HL-60/S4 (cell line): Measurements from ENCODE around the gene FBXL7.

ENCODE experiments used
- in situ Hi-C: fragments of 300-500 bp; cut with MboI; formaldehyde crosslinking; loops from 2 replicates; pipeline ENCODE4 v1.14.3; 2022; ENCODE audit warnings: low sequenced_read_pairs

FBXL7 gene

DNA sequence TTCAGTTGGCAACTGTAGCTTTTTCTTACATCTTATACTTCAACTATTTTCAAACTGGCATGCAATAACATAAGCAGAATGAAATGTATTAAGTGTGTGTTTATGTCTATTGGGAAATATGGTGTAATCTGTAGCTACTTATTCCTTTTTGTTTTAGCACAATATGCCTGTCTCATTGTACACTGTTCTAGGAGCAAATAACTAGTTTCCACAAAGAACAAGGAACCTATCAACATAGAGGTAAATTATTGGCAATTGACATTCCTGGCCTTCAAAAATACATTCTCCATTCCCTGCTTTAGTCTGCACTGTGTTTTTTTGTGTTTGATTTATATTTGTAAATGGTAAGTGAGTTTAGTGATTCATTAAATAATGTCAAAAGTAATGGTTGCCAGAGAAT lies 75.7 kb downstream of the FBXL7 start:
- in situ Hi-C loops, result no loop called here

DNA sequence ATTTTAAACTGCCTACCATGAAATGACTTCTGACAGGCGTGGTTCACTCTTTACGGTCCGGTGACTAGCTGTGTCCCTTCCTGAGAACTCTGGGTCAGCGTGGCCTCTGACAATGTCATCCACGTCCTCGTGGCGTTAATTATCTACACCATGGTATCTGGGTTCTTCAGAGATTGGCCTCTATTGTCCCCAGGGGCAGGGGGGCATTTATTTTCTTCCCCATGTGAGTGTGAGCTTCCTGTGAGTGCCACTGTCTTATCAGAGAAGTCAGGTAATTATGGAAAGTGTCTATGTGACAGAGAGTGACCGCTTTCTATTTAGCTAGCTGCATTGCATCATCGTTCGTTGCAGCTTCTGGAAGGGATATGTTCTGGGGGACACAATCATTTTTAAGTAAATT lies 77.2 kb downstream of the FBXL7 start:
- in situ Hi-C loops, result no loop called here

DNA sequence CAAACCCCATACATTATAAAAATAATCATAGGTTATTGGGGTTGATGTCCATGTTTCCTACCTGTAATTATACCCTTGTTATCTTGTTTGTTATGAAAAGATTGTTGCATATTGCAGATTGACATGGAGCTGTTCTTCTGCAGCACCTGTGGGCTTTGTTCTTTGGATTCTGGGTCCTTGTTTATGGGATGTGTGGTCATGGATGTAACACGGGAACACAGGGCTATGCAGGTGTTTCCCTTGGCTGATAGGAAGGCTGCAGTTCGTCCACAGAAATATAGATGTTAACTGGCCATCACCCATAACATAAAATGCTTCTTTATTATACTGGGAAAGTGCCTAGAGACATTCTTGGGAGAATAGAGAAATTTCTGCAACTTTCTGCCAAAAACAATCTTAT lies 77.9 kb downstream of the FBXL7 start:
- in situ Hi-C loops, result no loop called here

DNA sequence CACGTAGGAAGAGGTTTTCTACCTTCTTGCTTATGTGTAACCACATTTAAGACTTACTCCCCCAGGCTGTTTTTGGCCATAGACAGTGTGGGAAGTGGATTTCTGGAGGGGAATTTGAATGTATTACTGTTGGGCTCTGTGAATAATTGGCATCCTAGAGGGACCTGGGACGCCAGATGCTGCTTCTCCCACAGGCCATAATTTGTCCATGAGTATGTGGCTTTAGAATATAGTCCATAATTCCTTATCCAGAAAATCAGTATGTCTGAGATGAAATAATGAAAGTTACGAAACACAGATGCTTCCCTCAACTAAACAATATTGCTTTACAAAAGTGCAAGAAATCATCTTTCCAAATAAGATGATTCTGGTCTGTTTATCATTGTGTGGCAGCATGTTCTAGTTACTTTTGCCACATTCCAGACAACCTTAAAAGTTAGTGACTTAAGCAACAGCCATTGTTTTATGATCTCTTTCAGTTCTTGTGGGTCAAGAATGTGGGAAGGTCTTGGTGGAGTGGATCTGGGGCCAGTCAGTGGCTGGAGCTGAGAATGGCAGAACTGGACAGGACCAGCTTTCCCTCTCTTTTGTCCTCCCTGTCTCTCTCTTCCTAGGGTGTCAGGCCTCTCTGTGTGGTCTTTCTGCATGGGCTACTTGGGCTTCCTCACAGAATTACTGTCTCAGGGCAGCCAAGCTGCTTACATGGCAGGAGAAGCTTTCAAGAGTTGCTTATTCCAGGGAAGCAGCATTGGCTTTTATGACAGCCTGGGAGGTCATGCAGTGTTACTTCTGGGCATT lies 79.4 kb downstream of the FBXL7 start:
- in situ Hi-C loops, result no loop called here

DNA sequence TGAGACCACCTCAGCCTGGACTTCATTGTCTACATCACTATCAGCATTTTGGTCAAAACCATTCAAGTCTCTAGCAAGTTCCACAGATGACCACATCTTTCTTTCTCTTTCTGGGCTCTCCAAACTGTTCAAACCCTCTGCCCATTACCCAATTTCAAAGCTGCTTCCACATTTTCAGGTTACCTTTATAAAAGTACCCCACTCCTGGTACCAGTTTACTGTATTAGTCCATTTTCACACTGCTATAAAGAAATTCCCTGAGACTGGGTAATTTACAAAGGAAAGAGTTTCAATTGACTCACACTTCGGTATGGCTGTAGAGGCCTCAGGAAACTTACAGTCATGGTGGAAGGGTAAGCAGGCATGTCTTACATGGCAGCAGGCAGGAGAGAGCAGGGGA lies 84.5 kb downstream of the FBXL7 start:
- in situ Hi-C loops, result no loop called here

DNA sequence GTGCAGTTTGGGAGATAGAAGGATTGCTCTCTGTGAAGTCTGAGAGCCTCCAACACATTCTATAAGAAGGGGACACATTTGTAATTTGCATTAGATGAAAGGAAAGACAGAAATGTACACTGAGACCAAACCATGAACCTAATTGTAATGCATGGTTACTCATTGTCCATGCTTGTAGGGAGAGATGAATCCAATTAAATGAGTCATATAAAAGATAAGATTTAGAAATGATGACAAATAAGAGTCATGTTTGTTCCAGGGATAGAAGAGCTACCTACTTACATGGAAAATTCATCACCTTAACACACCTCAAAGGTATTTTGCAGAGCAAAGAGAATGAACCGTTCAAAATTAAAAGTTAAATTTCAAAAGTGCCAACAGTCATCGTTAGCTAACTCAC lies 85.1 kb downstream of the FBXL7 start:
- in situ Hi-C loops, result no loop called here

DNA sequence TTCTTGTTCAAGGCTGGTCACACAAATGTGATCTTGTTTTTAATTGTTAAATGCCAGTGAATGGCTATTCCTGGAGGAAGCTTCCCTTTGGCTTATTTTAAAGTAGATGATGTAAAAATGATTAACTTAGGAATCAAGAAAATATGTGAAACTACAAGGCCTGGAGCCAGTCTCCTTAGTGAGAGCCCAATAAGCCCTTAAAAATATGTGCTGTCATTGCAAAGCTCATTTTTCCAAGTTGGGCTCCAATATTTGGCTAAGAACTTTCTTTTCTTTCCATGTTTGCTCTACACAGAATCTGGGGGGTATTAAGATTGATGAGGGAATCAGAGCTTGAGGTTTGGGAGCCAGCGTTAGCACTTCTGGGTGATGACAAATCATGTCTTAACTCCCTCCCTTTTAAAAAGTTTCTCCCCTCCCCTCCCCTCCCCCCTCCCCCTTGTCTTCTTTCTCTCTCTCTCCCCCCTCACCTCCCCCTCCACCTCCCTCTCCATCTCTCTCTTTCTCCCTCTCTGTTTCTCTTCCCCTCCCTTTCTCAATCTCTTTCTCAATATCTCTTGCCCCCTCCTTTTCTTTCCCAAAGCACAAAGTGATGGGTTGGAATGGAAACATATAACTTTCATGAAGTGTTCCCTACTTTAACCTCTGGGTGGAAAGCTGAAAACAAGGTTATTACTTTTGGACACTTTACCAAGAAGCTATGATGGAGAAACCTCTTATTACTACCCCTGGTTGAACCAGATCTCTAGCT lies 86.0 kb downstream of the FBXL7 start:
- in situ Hi-C loops, result no loop called here

DNA sequence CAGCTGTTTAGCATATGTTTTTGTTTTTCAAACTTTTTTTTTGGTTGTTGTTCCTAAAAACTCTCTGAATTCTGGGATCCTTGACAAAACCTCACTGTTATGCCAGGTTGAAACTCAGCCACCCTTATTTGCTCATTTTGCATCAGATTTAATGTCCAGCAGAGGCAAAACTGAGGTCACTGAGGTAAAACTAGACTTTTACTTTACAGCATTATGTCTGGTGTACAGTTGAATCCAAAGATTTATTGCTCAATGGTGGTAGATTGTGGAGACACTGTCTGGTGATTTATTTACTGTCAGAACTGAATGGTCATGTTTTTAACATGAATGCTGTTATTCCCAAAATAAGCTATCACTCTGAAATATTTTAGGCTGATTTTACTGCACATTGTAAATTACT lies 87.9 kb downstream of the FBXL7 start:
- in situ Hi-C loops, result no loop called here

DNA sequence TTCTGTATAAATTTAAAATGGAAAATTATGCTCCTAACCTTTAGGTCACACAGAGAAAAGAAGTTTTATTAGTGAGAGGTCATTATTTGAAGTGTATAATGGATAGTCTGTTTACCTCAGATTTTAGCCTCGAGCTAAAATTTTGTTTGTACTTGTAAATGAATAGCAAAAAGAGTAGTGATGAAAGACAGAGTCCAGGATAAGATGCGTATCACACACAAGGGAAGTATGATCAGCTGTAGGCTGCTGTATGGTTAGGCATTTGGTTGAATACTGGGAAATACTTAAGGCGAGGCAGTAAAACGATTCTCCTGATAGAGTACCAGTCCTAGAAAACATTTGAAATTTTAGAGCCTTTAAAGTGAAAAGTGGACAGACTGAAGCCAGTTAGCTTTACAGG lies 92.7 kb downstream of the FBXL7 start:
- in situ Hi-C loops, result no loop called here

DNA sequence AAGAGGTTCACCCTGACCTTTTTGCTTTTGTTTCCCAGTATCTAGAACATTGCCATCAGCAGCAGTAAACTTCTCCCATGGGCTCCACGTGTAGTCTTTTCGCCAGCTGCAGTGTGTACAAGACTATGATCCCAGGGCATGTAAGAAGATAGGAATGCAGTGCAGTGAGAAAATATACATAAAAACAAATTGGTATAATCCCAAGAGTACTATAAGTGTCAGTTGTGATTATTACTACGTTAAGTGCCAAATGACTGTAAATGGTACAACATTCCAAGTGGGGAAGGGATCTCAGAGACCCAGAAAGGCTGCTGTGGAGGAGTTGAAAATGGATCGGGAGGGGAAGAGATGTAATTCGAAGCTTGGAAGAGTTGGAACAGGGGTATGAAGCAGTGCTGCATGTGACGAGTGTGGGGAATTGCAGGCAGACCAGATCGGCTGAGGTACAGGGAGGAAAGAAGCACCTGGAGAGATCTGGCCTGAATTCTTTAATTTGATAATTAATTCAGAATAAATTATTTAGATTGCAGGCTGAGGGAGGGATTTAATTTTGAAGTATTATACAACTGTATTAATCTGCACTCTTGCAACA lies 95.1 kb downstream of the FBXL7 start:
- in situ Hi-C loops, result no loop called here

DNA sequence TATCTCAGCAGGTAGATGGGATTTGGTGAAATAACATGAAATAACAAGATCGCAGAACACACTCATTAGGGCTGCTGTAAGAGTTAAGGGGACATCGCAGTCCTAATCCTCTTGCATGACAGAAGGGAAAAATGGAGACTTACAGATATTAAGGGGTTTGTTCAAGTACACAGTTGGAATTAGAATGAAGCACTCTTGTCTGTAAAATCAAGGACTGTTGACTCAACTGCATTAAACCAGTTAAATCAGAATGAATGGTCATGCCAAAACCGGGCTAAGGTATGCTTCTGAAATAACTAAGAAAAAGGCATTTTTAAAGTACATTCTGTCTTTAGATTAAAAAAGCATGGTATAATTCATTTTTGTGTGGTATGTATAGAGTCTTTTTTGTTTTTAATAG lies 95.9 kb downstream of the FBXL7 start:
- in situ Hi-C loops, result no loop called here

DNA sequence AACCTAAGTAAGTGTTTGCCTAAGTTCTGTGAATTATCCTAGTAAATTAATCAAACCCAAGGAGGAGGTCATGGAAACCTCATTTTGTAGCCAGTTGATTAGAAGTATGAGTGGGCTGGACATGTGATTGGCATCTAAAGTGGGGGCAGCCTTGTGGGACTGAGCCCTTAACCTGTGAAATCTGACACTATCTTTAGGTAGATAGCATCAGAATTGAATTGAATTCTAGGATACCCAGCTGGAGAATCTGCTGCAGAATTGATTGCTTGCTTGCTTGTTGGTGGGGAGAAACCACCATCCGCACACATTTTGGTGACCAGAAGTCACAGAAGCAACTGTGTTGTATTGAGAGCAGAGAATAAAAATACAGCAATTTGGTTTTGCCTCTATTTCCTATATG lies 97.0 kb downstream of the FBXL7 start:
- in situ Hi-C loops, result no loop called here

DNA sequence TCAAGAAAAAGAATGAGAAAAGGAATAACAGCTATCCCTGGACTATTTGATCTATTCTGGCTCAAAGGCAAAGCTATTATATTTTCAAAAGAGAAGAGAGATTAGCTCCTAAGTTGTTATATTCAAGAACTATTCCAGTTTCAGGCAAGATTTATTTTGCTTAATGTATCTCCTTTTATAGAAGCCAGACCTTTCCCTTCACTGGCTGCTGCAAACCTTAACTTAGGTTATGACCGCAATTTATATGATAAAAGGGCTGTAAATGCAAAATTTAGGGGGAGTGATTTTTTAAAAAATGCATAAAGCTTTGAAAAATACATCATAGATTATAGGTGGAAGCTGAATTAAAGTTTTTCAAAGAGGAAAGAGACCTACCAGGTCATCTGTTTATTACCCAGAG lies 97.8 kb downstream of the FBXL7 start:
- in situ Hi-C loops, result no loop called here

DNA sequence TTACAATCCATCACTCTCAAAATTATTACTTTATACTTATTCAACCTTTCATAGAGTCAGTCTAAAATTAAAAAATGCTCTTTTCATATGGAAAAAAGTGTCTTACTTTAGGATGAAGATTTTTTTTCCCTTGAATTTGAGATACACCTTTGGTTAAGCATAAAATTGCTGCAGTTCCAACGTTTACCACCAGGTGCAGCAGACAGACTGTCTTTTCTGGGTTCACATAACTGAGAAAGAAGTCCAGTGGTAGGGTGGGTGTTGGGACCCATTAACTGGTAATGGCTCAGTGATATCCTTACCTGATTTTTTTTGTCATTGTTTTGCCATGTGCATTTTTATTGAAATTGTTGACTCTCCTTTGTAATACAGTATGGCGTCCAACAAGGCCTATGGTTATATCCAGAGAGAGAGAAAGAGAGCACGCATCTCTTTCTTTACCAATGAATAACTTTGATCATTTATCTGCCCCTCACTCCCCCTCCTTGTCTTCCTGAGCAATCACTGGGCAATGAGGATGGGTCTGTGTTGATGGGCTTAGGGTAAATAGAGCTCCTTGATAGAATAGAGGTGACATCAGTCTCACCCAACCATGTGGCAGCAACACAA lies 98.4 kb downstream of the FBXL7 start:
- in situ Hi-C loops, result no loop called here

DNA sequence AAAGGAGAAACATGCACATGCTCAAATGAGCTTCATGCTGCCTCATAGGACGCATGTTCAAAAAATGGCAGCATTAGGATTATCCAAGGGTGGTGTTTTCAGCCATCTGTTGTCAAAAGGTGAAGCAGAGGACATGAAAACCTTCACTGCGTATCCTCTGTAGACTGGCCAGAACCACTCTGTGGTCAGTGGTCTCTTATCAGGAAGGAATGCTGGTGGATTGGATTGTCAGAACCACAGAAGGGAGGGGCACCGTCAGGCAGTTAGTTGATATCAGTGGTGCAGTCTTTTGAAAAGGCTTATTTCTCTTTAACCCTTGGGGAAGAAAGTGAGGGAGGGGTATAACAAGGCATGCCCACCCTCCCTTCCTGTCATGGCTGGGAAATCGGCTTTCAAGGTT lies 100.1 kb downstream of the FBXL7 start:
- in situ Hi-C loops, result no loop called here

DNA sequence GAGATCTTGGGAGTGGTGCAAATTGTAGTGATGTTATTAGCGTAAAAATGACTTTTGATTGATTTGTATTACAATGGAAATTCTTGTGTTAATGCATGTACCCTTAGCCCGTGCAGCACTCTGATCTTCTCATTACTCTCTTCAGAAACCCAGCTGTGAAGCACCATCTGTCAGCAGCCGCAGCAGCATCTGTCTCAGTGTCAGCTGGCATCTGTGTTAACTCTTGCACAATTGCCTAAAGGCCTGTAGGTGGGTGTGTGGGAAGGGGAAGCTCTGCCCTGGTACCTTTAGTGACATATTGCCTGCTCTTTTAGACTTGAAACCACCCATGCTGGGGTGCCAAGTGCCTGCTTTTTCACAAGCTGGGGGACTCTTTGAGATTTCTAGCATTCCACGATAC lies 101.3 kb downstream of the FBXL7 start:
- in situ Hi-C loops, result no loop called here

DNA sequence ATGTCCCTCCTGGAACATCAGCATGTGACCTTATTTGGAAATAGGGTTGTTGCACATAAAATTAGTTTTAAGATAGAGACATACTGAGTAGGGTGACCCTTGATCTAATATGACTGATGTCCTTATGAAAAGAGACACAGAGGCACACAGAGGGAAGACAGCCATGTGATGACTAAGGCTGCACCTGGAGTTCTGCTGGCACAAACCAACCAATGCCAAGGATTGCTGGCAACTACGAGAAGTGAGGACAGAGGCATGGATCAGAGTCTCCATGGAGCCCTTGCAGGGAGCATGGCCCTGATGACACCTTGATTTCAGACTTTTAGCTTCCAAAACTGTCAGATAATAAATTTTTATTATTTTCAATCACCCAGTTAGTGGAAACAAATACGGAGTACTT lies 101.9 kb downstream of the FBXL7 start:
- in situ Hi-C loops, result no loop called here

DNA sequence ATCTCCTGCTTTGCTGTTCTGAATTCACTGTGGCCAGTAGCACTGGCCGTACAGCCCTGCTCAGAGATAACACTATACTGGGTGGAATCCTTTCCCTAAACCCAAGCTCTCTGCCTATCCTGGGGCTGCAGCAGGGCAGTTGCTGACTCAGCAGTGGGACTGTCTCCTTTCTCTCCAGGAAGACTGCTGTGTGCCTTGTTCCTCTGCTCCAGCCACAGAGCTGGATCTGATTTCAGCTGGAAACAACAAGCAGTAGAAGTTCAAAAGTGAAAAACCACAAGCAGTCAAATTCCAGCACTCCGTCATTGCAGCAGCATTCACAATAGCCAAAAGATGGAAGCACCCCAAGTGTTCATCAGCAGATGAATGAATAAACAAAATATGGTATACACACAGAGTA lies 105.0 kb downstream of the FBXL7 start:
- in situ Hi-C loops, result no loop called here

DNA sequence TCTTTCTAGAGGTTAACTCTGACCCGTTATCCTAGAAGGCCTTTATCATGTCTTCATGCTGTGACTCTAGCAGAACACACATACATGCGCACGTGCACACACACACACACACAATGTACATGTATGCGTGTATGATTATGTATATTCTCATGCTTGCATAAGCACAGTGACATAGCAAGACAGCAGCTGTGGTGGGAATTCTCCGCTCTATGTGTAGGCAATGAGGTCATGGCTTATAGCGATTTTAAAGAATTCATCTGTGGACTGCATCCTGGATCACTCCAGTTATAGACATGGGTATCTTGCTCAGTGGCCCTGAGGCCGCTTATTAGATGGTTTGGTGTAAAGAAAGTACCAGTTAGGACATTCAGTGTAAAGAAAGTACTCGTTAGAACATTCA lies 106.2 kb downstream of the FBXL7 start:
- in situ Hi-C loops, result no loop called here

DNA sequence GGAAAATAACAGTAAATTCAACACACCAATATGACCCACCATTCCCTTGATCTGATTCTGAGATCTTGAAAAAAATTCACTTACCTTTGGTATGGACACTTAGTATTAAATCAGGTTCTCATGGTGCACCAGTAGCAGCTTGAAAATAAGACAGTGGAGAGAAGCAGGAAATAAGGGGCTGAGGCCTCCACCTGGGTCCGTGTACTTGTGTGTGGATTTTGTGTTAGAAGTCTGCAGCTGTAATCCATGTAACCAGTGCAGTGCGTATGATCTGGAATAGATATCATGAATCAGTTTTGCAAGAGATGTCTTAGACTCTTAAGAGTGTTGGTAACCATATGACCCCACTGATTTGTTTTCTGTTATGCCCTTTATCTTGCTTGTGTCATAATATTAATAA lies 107.1 kb downstream of the FBXL7 start:
- in situ Hi-C loops, result no loop called here

DNA sequence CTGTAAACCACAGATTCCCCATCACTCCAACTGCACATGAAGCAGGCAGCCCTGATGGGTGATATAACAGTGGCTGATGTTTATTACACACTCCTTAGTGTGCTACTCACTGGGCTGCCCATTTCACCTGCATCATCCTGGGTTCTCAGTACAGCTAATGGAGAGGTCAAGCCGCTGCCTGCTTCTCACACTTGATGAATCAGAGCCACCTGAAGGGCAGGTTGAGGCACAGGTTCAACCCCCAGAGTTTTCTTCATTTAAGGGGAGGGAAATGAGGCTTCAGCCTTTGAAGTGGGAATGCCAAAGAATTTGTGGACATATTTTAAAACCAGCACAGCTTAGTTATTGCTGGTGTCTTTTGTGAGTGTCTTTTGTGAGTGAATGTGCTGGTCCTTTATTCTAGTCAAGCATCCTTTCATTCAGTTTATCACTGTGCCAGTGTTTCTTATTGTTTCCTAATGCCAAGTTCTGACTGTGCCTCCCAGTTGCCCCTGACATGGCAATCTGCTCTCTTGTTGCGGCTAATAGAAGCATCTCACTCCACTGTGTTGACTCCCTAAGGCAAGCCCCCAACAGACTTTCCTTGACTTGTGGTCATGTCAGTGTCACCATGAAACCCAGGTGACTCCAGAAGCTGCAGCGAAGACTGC lies 109.2 kb downstream of the FBXL7 start:
- in situ Hi-C loops, result no loop called here
